Measurements from ENCODE around the gene SERPINB6. TPM values are rescaled to one million over a fixed set of nuclear protein-coding genes. Genes with fewer than 3 reads are reported as not detected.

SERPINB6 gene
- total and polyA plus RNA-seq, 9 of the 15 experiments (the other 6 are each of a cell fraction or from before 2014, with no cell fraction given): 86.6 to 211 (median 143) TPM

DNA sequence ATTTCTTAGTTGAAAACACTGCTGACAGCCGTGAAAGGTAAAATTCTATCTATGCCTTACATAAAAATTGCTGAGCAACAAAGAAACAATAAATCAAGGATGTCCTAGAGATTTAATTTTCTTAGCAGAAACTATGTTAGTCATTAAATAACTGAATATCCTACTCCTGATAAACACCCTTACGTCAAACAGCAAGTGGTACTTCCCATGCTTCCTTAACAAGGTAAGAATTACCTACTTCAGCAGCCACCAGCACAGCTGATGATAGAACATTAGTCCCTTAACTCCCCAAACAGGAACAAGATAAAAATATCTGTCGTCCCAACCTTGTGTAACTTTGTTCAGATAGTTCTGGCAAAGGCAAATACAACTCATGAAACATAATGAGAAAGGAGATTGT is 8.7 kb downstream of the SERPINB6 start (continued):
- TF ChIP-seq E4F1 (CRISPR knock-in tag; IDR thresholded peaks at IDR 0.05; ENCODE audit: borderline replicate concordance): no peak
- TF ChIP-seq, protein P1, sequence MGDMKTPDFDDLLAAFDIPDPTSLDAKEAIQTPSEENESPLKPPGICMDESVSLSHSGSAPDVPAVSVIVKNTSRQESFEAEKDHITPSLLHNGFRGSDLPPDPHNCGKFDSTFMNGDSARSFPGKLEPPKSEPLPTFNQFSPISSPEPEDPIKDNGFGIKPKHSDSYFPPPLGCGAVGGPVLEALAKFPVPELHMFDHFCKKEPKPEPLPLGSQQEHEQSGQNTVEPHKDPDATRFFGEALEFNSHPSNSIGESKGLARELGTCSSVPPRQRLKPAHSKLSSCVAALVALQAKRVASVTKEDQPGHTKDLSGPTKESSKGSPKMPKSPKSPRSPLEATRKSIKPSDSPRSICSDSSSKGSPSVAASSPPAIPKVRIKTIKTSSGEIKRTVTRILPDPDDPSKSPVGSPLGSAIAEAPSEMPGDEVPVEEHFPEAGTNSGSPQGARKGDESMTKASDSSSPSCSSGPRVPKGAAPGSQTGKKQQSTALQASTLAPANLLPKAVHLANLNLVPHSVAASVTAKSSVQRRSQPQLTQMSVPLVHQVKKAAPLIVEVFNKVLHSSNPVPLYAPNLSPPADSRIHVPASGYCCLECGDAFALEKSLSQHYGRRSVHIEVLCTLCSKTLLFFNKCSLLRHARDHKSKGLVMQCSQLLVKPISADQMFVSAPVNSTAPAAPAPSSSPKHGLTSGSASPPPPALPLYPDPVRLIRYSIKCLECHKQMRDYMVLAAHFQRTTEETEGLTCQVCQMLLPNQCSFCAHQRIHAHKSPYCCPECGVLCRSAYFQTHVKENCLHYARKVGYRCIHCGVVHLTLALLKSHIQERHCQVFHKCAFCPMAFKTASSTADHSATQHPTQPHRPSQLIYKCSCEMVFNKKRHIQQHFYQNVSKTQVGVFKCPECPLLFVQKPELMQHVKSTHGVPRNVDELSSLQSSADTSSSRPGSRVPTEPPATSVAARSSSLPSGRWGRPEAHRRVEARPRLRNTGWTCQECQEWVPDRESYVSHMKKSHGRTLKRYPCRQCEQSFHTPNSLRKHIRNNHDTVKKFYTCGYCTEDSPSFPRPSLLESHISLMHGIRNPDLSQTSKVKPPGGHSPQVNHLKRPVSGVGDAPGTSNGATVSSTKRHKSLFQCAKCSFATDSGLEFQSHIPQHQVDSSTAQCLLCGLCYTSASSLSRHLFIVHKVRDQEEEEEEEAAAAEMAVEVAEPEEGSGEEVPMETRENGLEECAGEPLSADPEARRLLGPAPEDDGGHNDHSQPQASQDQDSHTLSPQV (IDR thresholded peaks at IDR 0.05): 0 out of 2 replicates have a peak, but pooled peaks have one; percentile 15
- no peak for TF ChIP-seq ZNF146 (CRISPR knock-in tag; IDR thresholded peaks at IDR 0.05; ENCODE audit: unreplicated experiment)
- no peak for TF ChIP-seq ETV6 (IDR thresholded peaks at IDR 0.05; ENCODE audit: borderline replicate concordance in 1 of 2, low read depth in 2 of 2, low read length in 1 of 2)
- TF ChIP-seq ETV6 (CRISPR knock-in tag; IDR thresholded peaks at IDR 0.05; ENCODE audit: borderline replicate concordance): no peak
- no peak for TF ChIP-seq ATF1 (CRISPR knock-in tag; IDR thresholded peaks at IDR 0.05)
- TF ChIP-seq ATF1 (tag; IDR thresholded peaks at IDR 0.05): 0 out of 2 replicates have a peak, but pooled peaks have one; percentile 22
- no peak for TF ChIP-seq NR3C1 (CRISPR knock-in tag; IDR thresholded peaks at IDR 0.05)
- peak; percentile 89 for TF ChIP-seq PRDM10 (IDR thresholded peaks at IDR 0.05; ENCODE audit: partially characterized antibody)
- no peak for TF ChIP-seq NFXL1 (CRISPR knock-in tag; IDR thresholded peaks at IDR 0.05)
- TF ChIP-seq, protein P2, sequence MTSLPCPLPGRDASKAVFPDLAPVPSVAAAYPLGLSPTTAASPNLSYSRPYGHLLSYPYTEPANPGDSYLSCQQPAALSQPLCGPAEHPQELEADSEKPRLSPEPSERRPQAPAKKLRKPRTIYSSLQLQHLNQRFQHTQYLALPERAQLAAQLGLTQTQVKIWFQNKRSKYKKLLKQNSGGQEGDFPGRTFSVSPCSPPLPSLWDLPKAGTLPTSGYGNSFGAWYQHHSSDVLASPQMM (CRISPR knock-in tag; IDR thresholded peaks at IDR 0.05): no peak
- TF ChIP-seq NFIC (IDR thresholded peaks at IDR 0.05): peak; percentile 60
- no peak for TF ChIP-seq PRMT5 (CRISPR knock-in tag; IDR thresholded peaks at IDR 0.05)
- TF ChIP-seq, protein P3, sequence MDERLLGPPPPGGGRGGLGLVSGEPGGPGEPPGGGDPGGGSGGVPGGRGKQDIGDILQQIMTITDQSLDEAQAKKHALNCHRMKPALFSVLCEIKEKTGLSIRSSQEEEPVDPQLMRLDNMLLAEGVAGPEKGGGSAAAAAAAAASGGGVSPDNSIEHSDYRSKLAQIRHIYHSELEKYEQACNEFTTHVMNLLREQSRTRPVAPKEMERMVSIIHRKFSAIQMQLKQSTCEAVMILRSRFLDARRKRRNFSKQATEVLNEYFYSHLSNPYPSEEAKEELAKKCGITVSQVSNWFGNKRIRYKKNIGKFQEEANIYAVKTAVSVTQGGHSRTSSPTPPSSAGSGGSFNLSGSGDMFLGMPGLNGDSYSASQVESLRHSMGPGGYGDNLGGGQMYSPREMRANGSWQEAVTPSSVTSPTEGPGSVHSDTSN (CRISPR knock-in tag; IDR thresholded peaks at IDR 0.05; ENCODE audit: low read depth): no peak
- TF ChIP-seq, protein P3 (tag; conservative IDR thresholded peaks at IDR 0.05; ENCODE audit: low read depth): peak; percentile 76

Measured in K562 (cell line).